ENCODE results near the gene SIL1.

DNA sequence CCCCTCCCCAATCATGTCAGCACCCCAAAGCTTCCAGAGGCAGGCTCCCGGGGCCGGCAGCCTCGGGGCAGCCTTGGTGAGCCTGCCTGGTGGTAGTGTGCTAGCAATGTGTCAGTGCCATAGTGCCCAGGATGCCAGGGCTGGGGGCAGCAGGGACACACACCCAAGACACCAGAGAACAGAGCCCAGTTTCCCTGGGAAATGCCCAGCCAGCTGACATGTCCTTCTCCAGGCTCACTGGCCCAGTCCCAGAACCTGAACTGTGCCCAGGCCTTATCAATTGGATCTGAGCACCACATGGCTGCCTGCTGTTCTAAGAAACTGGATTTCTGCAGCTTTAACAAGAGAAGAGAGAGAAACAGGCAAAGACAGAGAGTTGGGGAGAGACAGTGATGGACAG is 248.2 kb downstream of the SIL1 start:
- TF ChIP-seq POLR2A (IDR thresholded peaks at IDR 0.05; ENCODE audit: low read depth, low read length) (no peak), TAF1 (IDR thresholded peaks at IDR 0.05; ENCODE audit: borderline replicate concordance, low read depth, low read length) (no peak), POLR2AphosphoS5 (IDR thresholded peaks at IDR 0.05; ENCODE audit: low read depth, low read length) (no peak)
